Vagina (tissue), 2 donors: ENCODE data around the gene PDXP.

ENCODE experiments used
- POLR2A ChIP-seq, 2 donors: fragments of 450-650 bp; IDR thresholded peaks; one replicate each; pipeline ENCODE4 v1.6.1; 2017; ENCODE audit warnings: antibody characterized with exemption in 2 of 2, mild to moderate bottlenecking in 2 of 2, moderate library complexity in 2 of 2
- POLR2AphosphoS5 ChIP-seq, 2 donors: sonication (generic); formaldehyde crosslinking; IDR thresholded peaks; one replicate each; pipeline ENCODE4 v1.9.0; 2017; ENCODE audit warnings: antibody characterized with exemption in 2 of 2, mild to moderate bottlenecking in 2 of 2, low read depth in 1 of 2; ENCODE audit not compliant: insufficient read depth in 1 of 2
- TF ChIP-seq, protein P1 (sequence below), 3 experiments: fragments of 450-650 bp in 2 of 3; fragments of 200-600 bp in 1 of 3; sonication (generic) in 1 of 3; IDR thresholded peaks; one replicate each; pipeline ENCODE4 v1.5.1; 2017 to 2019; ENCODE audit warnings: antibody characterized with exemption in 3 of 3, mild to moderate bottlenecking in 2 of 3, moderate library complexity in 2 of 3

DNA sequence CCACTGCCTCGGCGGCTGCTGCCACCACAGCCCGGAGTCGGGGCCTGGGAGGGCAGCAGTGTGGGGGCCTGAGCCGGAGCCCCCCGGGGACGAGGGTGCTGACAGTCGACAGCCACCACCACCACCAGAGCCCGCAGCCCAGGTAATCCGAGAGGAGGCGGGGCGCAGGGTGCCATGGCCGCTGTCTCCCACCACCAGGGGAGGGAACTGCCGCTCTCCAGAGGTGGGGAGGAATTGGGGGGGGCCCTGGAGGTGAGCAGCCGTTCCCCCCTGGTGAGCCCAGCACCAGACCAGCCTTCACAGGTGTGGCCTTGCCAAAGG, 50.9 kb downstream of the PDXP start:
- TF ChIP-seq, protein P1, sequence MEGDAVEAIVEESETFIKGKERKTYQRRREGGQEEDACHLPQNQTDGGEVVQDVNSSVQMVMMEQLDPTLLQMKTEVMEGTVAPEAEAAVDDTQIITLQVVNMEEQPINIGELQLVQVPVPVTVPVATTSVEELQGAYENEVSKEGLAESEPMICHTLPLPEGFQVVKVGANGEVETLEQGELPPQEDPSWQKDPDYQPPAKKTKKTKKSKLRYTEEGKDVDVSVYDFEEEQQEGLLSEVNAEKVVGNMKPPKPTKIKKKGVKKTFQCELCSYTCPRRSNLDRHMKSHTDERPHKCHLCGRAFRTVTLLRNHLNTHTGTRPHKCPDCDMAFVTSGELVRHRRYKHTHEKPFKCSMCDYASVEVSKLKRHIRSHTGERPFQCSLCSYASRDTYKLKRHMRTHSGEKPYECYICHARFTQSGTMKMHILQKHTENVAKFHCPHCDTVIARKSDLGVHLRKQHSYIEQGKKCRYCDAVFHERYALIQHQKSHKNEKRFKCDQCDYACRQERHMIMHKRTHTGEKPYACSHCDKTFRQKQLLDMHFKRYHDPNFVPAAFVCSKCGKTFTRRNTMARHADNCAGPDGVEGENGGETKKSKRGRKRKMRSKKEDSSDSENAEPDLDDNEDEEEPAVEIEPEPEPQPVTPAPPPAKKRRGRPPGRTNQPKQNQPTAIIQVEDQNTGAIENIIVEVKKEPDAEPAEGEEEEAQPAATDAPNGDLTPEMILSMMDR (IDR thresholded peaks at IDR 0.05), result no peak
- TF ChIP-seq POLR2A (IDR thresholded peaks at IDR 0.05) (no peak), POLR2AphosphoS5 (IDR thresholded peaks at IDR 0.05; ENCODE audit: insufficient read depth in 1 of 2, low read depth in 1 of 2) (no peak)
